ENCODE measurements around the gene CTNNA2. TPM values are rescaled to one million over a fixed set of nuclear protein-coding genes. Genes with fewer than 3 reads are reported as not detected.

CTNNA2 gene
- total and polyA plus RNA-seq, 12 donors = 0.09 to 0.57 (median 0.15) TPM; not detected in 9

GRCh38 chr2:80233333-80233732, 720.5 kb downstream of the CTNNA2 start:
- ATAC-seq (no peak), DNase-seq (no peak)
- Histone ChIP-seq H3K27ac (no peak overlapping the region), H3K4me3 (no peak overlapping the region), H3K4me1 (no peaks in the 10 kb centered on the region), H3K27me3 (no peaks in the 10 kb centered on the region), H3K9me3 (no peaks in the 10 kb centered on the region), H3K36me3 (no peaks in the 10 kb centered on the region)
- intact Hi-C loops (cut with DNase I) = loop anchor here in 1 of 10 donors (10.0 kb wide), 1 partner anchor 159 kb away; no protein-coding TSS in a partner anchor
- WGBS, 2 donors = 63 to 75% methylated on average over 1 of the region's 1 CpG
- TF ChIP-seq CTCF (IDR thresholded peaks at IDR 0.05) = no peak

DNA sequence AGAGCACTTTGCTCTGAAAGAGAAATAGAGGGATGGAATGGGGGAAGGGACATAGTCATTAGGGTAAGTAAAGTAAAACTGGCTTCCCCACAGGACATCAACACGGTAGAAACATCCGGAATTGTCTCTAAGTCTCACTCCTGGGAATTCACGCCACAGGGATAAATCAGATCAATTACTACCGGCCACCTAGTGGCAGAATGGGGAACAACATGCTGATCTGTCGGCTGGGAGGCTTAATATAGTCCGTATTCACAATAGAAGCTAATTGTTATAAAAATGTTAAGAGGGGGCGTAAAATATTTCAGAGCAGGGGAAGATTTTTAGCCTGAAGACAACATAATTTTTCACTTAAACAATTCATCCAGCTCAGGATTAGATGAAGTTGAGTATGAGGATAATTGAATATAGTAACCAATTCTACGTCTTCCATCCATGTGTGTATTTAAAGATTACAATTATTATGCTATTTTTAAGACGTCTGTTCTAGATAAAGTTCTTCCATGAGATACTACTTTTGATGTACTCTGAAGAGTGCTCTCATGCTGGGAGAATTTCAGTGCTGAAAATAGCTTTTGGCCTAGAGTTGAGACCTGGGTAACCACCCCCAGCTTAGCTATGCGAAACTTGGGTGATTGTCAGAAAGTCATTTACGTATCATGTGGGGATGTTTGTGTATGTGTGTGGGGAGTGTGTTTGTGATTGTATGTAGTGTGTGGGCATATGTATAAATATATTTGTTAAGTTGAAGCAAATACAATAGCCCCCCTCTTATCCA, 726.0 kb downstream of the CTNNA2 start:
- ATAC-seq (peak; percentile 44 to 79 (median 62)), DNase-seq (peak in 1 of 2 donors; percentile 26)
- peak; percentile 51 to 73 (median 65) for TF ChIP-seq CTCF (IDR thresholded peaks at IDR 0.05)
- Histone ChIP-seq H3K9me3 (no peaks in the 10 kb centered on the region), H3K4me1 (peaks cover 0 to 24% (median 0%) of the 10 kb centered on the region in 9 donors), H3K27me3 (no peaks in the 10 kb centered on the region), H3K36me3 (no peaks in the 10 kb centered on the region), H3K27ac (peak overlapping the region in 1 of 10 donors; percentile 57), H3K4me3 (no peak overlapping the region)
- 35 to 42% methylated on average over 11 of the region's 11 CpGs for WGBS, 2 donors
- intact Hi-C loops (cut with DNase I) = loop anchor here in 2 of 10 donors (5.0 to 10.0 kb wide), 2 partner anchors 164 to 167 kb away; no protein-coding TSS in a partner anchor

DNA sequence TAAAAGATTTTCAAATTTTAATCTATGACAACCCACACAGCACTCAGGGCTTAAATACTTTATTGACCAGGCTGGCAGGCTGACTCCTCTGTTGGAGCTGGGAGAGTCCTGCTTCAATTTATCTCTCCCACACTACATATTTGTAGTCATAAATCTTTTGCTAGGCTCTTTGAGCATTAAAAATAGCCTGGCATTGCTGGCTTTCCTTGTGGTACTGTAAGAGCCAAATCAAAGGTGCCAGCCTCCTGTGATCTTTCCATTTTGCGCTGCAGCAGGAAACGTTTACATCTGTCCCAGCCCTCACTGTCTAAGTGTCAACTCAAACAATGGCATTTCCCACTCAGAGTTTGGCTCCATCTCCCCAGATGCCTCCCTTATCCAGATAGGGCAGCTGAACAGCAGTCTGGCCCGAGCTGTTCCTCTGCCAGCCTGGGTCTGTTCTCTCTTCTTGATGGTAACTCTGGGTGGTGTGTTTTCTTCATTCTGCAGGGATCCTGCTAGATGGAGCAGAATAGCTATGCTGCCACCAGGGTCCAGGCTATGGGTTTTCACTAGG, 729.6 kb downstream of the CTNNA2 start:
- H3K9me3 ChIP-seq = no peaks in the 10 kb centered on the region
- no peaks in the 10 kb centered on the region for H3K27me3 ChIP-seq
- DNase-seq = peak; percentile 35 to 80
- no peak overlapping the region for H3K4me3 ChIP-seq
- peak; percentile 75 to 98 (median 94) for ATAC-seq
- H3K36me3 ChIP-seq = no peaks in the 10 kb centered on the region
- 14 to 20% methylated on average over 3 of the region's 3 CpGs for WGBS, 2 donors
- intact Hi-C loops (cut with DNase I) = no loop called here
- peaks cover 0 to 24% (median 0%) of the 10 kb centered on the region in 9 donors for H3K4me1 ChIP-seq
- peak overlapping the region in 6 of 10 donors; percentile 15 to 70 (median 34) for H3K27ac ChIP-seq
- no peak for TF ChIP-seq CTCF (IDR thresholded peaks at IDR 0.05)

- no peaks in the 10 kb centered on the region for H3K9me3 ChIP-seq
Observed at GRCh38 chr2:80244905-80245584, 732.2 kb downstream of the CTNNA2 start.

More at GRCh38 chr2:80244905-80245584, 732.2 kb downstream of the CTNNA2 start:
- TF ChIP-seq CTCF (IDR thresholded peaks at IDR 0.05) = no peak
- no peaks in the 10 kb centered on the region for H3K27me3 ChIP-seq
- H3K4me1 ChIP-seq = peaks cover 0 to 24% (median 0%) of the 10 kb centered on the region in 9 donors
- H3K27ac ChIP-seq = no peak overlapping the region
- H3K4me3 ChIP-seq = no peak overlapping the region
- DNase-seq = no peak
- 80 to 82% methylated on average over 8 of the region's 8 CpGs for WGBS, 2 donors
- intact Hi-C loops (cut with DNase I) = no loop called here
- ATAC-seq = no peak
- H3K36me3 ChIP-seq = no peaks in the 10 kb centered on the region

Measured in heart right ventricle (tissue), 16 donors.